SHP77 treated with DMSO at 0.1 percent for 48 hours (cell line): ENCODE data around the gene PRCC.

Experiments
- DNase-seq: peaks from one replicate; lab custom pipeline; 2025; lab: John Stamatoyannopoulos, UW

Gene PRCC

DNA sequence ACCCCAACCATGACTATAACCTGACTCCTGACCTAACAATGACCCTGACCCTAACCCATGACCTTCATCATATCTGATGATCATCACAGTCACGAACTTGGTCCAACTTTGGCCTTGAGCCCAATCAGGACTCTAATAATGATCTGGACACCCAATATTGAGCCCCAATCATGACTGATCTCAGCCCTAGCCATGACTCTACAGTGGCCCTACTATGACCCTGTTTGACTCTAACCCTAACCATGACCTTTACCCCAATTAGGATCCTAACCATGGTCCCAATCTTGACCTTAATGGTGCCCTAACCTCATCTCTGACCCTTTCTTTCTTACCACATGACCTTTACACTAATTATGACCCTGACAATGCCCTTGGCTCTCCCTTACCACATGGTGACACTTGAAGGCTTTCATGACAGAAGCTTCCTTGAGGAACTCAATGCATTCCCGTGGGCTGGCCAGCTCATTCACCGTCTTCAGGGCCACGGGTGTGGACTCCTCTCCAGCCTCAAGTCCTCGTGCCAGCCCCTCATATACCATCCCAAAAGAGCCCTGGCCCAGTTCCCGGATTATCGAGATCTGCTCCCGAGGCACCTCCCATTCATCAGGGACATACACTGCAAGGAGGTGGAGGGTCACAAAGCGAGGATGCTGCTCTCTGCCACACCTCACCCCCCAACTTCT is 75.4 kb downstream of the PRCC start:
- DNase-seq = no peak

DNA sequence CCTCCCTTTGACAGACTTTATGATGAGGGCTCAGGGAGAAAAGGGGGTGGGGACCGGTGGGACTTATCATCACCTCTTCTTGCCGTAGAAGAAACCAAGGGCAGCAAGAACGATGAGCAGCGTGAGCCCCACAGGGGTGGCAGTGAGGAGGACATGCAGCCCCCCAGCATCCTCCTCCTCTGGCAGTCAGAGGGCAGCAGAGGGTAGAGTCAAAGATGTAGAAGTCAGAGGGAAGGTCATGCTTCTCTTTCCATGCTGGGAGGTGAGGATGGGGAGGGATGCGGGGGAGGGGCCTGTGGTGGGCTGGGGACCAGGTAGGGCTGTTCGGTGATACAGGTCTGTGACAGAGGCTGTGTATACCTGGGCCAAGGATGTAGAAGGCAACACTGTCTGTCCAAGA is 76.8 kb downstream of the PRCC start:
- no peak for DNase-seq

DNA sequence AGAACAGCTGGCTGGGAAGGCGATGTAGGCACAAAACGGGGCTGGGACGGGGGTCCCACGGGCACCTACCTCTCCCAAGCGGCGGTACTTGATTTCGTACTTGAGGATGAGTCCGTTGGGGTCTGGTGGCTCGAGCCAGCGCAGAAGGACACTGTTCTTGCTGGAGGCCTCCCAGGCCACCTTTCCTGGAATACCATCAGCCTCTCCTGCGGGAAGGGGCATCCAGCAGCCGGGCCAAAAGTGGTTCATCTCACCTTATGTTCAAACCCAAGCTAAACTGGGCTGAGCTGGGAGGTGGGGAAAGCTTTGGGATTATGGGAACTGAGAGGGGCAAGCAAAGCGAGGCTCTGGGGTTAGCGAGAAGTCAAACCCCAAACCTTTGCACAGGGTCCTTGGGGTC is 77.3 kb downstream of the PRCC start:
- no peak for DNase-seq

DNA sequence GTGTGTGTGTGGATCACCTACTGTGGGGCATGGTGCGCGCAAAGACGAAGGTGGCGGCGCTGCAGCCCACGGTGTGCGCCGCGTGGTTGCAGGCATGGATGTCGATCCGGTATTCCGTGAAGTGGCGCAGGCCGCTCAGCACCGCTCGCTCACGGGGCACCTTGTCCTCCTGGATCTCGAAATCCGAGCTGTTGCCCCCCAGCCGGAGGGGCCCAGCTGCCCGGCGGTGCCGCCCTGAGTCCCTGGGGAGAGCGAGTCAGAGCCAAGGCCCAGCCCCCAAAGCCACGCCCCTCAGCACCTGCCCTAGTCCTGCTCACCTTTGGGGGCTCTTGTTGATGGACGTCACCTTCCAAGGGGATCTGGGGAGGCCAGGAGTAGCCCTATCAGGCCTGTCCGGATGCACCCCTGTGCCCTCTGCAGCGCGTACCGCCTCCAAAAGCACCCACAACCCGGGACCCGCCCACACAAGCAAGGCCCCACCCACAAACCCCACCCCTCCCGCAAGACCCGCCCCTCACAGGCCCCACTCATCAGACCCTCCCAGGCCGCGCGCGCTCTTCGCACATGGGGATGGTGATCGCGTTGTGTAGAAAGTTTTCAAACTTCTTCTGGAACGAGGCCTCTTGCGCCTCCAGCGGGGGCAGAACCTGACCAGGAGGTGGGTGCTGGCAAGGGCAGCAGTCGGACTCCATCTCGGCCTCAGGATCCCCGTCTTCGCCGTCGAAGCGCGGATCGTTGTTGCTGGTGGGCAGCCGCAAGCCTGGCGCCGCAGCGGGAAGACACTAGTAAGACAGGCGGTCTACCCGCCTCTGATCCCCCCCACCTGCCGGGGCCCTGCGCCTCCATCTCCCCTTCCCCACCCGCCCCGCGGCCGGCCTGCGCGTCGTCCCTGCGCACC is 78.0 kb downstream of the PRCC start:
- no peak for DNase-seq

DNA sequence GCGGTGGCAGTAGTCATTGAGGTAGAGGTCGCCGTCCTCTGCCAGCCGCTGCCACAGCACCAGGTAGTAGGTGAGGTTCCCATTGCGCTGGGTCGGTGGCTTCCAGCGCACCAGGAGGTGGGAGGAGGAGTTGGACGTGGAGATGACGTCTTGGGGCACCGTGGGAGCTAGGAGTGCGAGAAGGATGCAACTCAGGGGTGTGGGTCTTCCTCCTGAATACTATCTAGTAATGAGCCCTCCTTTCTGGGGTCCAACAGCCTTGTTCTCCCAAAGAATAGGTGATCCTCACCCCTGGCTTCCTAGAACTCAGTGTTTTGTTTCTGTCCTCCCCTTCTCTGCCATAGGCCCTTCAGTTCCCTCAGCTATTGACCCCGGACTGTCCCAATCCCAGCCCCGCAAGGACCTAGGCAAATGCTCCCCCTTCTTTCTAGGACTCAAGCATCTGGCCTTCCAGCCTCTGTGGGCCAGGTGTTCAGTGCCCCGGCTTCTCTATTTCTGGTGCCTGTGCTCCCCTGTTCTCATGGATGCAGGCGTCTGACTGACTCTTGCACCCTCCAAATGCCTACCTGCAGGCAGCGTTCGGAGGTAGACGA is 78.7 kb downstream of the PRCC start:
- DNase-seq = no peak

DNA sequence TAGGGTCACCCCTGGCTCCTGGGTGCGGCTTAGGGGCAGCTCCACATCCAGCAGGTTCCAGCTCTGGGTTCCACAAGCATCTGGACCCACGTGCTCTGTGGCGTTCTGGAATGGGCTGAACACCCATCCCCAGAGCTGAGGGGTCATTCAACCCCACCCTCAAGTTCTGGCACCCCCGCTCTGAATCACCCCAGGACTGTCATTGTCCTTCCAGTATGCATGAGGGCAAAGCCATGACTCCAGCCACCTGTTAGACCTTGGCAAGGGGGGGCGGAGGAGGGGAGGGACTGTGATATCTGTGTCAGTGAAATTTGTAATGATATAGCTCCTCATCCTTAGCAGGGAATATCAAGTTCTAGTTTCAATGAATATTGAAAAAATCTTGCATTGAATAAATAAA is 79.3 kb downstream of the PRCC start:
- DNase-seq = no peak

GRCh38 chr1:156847591-156848460 is 80.5 kb downstream of the PRCC start:
- no peak for DNase-seq

- no peak for DNase-seq
These were observed 81.3 kb downstream of the PRCC start for GRCh38 chr1:156848461-156849150.

GRCh38 chr1:156849151-156849496 is 81.8 kb downstream of the PRCC start:
- DNase-seq = no peak
